GM19193 (cell line): ENCODE data around the gene TSBP1.

Experiments
- POLR2A ChIP-seq: IDR thresholded peaks from 4 replicates; pipeline ENCODE4 v1.6.1; 2011; ENCODE audit not compliant: insufficient read depth, insufficient read length; ENCODE audit errors: extremely low read depth

TSBP1 gene

DNA sequence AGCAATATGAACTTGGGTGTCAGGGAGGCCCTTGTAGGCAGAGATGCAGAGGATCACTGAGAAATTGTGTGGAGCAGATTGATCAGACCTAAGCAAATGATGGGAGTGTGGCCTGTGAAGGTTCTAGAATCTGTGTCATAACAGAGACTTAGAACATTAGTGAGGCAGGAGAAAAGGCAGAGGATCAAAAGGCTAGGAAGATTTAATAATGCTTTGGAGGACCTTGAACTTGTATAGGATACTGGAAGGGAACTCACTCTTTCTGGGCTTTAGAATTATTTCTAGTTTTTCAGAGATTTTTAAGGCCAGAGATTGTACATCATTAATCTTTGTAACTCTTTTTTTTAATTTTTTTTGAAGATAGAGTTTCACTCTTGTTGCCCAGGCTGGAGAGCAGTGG lies at the start of gene TSBP1:
Gene TSBP1 (minus strand): TSS at position 101 of the 400 bp plus-strand sequence. CDS start 197 bp downstream, outside the sequence.
- TF ChIP-seq POLR2A = no peak

GRCh38 chr6:32416036-32416435 lies 44.3 kb upstream of the TSBP1 start:
- TF ChIP-seq POLR2A = no peak

- TF ChIP-seq POLR2A = no peak
These were observed 43.9 kb upstream of the TSBP1 start for GRCh38 chr6:32415521-32416019.

- TF ChIP-seq POLR2A = no peak
These were observed 41.8 kb upstream of the TSBP1 start for GRCh38 chr6:32413427-32414047.

GRCh38 chr6:32411566-32412327 lies 40.0 kb upstream of the TSBP1 start:
- TF ChIP-seq POLR2A = no peak

- TF ChIP-seq POLR2A = no peak
These were observed 39.2 kb upstream of the TSBP1 start for GRCh38 chr6:32410906-32411305.

- TF ChIP-seq POLR2A = no peak
These were observed 35.2 kb upstream of the TSBP1 start, which contains the start of gene BTNL2 for GRCh38 chr6:32406857-32407256. Gene BTNL2, minus strand, starts transcription at chr6:32407181. Its CDS starts 58 bp downstream, at chr6:32407123.

- no peak for TF ChIP-seq POLR2A
These were observed 34.5 kb upstream of the TSBP1 start for GRCh38 chr6:32406197-32406596.

DNA sequence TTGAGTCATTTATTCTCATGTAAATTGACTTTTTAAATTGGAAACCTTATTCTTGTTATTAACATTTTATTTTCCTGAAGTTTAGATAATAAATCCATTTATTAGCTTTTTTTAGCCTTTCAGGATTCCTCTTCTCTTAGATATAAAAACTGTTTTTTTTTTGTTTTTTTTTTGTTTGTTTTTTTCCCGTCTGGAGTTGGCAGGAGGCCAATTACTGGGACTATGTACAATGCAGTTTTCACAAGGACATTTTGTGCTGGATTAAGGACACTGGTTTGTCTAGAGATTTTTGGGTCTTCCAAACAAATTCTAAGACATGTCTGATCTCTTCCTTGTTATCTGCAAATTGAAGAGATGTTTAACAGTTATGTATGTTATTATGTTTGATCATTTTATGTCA lies 34.0 kb upstream of the TSBP1 start:
- TF ChIP-seq POLR2A = no peak

- TF ChIP-seq POLR2A = no peak
These were observed 31.1 kb upstream of the TSBP1 start for GRCh38 chr6:32402812-32403211.

- no peak for TF ChIP-seq POLR2A
These were observed 29.7 kb upstream of the TSBP1 start for GRCh38 chr6:32401284-32401963.

DNA sequence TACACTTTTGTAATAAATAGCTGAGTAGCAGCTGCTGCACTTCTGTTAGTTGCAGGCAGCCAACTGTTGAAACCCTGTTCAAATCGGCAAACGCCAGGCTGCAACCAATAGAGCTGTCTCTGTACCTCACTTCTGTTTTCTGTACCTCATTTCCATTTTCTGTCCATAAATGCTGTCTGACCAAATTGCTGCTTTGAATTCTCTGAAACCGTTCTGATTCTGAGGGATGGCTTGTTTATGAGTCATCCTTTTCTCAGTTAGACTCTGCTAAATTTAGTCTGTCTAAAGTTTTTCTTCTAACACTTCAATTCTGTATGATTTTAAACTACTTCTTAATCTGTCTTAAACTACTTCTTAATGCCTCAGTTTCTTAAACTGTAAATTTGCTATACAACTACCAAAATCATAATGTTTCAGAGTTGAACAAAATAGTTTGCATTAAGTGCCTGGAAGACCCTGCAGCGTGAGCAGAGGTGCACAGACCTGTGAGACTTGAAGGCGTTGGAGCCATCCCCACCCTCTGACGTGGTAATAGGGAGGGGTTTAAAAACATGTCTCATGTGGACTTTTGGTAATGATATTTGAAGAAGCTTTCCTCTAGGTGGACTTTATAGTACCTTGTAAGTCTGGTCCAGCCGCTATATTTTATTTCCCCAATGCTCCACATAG lies 25.7 kb upstream of the TSBP1 start:
- TF ChIP-seq POLR2A = no peak

DNA sequence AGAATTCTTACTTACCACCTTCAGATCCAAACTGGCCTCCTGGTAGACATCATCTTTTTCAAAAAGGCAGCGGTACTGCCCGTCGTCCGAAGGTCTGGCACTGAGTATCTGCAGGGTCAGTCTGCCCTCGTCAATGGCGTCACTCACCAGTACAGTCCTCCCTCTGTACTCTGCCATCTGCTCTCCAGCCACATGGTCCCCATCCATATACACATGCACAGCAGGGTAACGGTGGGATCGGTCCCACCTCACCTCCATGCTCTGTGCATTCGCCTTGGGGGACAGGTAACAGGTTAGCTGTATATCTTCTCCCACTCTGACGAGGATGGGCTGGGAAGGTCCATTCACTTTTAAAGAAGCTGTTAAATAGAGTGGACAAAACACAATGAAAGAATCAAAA lies 24.3 kb upstream of the TSBP1 start:
- no peak for TF ChIP-seq POLR2A

DNA sequence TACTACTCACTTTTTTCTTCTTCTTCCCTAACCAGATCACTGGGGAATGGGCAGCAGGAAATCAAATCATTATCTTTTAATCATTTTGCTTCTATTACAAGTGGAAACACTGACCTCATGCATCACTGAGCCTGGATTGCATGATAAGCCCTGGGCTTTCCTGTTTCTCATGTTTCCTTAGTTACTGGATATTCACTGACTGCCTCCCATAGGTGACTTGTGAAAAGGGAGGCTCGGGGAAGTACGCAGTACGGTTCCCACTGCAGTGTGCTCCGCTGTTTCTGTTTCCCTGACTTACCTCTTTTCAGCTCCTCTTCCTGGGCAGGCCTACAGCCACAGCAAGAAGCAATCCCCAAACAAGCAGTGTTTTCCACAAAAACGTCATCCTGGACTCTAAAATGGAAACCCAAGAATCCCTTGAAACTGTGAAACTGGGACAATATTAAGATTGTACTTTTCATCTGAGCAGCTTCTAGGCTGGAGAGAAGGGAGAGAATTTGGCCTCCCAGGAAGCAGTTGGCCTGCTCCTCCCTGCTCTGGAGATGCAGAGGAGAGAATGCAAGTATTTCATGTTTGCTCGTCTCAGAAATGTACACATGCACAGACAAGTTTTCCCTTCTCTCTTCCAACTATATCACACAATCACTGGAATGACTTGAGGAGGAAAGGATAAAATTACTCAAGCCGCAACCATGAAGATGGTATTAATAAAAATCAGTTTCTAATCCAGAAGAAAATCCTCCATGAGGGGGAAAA lies 22.1 kb upstream of the TSBP1 start:
- no peak for TF ChIP-seq POLR2A

- no peak for TF ChIP-seq POLR2A
These were observed 19.8 kb upstream of the TSBP1 start for GRCh38 chr6:32391505-32391904.
